ENCODE data around the gene PBXIP1.

Gene PBXIP1

GRCh38 chr1:154895798-154896197 lies 60.1 kb downstream of the PBXIP1 start:
- DNase-seq (ENCODE audit: low read depth), result no peak

Measured in ELR (cell line).